GM23338 (cell line): ENCODE data around the gene AHDC1.

Source experiments
- CREB1 ChIP-seq: fragments of 250-450 bp; sonication (Bioruptor Pico); IDR thresholded peaks from 2 replicates; pipeline ENCODE4 v1.5.0; 2020; ENCODE audit warnings: low read depth, mild to moderate bottlenecking, moderate library complexity
- EZH2 ChIP-seq: fragments of 200-600 bp; sonication (generic); IDR thresholded peaks from one replicate; pipeline ENCODE4 v1.8.0; 2017; ENCODE audit warnings: antibody characterized with exemption, mild to moderate bottlenecking, low read depth; ENCODE audit not compliant: unreplicated experiment
- EZH2phosphoT487 ChIP-seq: fragments of 200-600 bp; sonication (generic); IDR thresholded peaks from one replicate; pipeline ENCODE4 v1.8.1; 2018; ENCODE audit warnings: antibody characterized with exemption; ENCODE audit not compliant: unreplicated experiment
- NANOG ChIP-seq: IDR thresholded peaks from 2 replicates; pipeline ENCODE4 v1.6.1; 2016; ENCODE audit warnings: antibody characterized with exemption, borderline replicate concordance
- POLR2AphosphoS5 ChIP-seq: IDR thresholded peaks from 2 replicates; pipeline ENCODE4 v1.6.1; 2016; ENCODE audit warnings: antibody characterized with exemption, low read depth
- TF ChIP-seq, protein P1 (sequence below), 2 experiments: fragments of 200-600 bp in 1 of 2; sonication (generic) in 1 of 2; conservative IDR thresholded peaks; 2 replicates each; pipeline versions ENCODE4 v1.5.1 to v1.6.1; 2016 to 2017; ENCODE audit warnings: antibody characterized with exemption in 2 of 2, low read depth in 2 of 2, mild to moderate bottlenecking in 2 of 2, moderate library complexity in 1 of 2
- TF ChIP-seq, protein P2 (sequence below): IDR thresholded peaks from one replicate; pipeline ENCODE4 v1.6.1; 2018; ENCODE audit warnings: antibody characterized with exemption; ENCODE audit not compliant: unreplicated experiment

GRCh38 chr1:27605300-27605766, 1.4 kb upstream of the AHDC1 start:
- TF ChIP-seq NANOG, result no peak
- TF ChIP-seq, protein P1, sequence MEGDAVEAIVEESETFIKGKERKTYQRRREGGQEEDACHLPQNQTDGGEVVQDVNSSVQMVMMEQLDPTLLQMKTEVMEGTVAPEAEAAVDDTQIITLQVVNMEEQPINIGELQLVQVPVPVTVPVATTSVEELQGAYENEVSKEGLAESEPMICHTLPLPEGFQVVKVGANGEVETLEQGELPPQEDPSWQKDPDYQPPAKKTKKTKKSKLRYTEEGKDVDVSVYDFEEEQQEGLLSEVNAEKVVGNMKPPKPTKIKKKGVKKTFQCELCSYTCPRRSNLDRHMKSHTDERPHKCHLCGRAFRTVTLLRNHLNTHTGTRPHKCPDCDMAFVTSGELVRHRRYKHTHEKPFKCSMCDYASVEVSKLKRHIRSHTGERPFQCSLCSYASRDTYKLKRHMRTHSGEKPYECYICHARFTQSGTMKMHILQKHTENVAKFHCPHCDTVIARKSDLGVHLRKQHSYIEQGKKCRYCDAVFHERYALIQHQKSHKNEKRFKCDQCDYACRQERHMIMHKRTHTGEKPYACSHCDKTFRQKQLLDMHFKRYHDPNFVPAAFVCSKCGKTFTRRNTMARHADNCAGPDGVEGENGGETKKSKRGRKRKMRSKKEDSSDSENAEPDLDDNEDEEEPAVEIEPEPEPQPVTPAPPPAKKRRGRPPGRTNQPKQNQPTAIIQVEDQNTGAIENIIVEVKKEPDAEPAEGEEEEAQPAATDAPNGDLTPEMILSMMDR (conservative IDR thresholded peaks at IDR 0.05; ENCODE audit: low read depth in 2 of 2), result no peak
- TF ChIP-seq POLR2AphosphoS5, result no peak
- TF ChIP-seq, protein P2, sequence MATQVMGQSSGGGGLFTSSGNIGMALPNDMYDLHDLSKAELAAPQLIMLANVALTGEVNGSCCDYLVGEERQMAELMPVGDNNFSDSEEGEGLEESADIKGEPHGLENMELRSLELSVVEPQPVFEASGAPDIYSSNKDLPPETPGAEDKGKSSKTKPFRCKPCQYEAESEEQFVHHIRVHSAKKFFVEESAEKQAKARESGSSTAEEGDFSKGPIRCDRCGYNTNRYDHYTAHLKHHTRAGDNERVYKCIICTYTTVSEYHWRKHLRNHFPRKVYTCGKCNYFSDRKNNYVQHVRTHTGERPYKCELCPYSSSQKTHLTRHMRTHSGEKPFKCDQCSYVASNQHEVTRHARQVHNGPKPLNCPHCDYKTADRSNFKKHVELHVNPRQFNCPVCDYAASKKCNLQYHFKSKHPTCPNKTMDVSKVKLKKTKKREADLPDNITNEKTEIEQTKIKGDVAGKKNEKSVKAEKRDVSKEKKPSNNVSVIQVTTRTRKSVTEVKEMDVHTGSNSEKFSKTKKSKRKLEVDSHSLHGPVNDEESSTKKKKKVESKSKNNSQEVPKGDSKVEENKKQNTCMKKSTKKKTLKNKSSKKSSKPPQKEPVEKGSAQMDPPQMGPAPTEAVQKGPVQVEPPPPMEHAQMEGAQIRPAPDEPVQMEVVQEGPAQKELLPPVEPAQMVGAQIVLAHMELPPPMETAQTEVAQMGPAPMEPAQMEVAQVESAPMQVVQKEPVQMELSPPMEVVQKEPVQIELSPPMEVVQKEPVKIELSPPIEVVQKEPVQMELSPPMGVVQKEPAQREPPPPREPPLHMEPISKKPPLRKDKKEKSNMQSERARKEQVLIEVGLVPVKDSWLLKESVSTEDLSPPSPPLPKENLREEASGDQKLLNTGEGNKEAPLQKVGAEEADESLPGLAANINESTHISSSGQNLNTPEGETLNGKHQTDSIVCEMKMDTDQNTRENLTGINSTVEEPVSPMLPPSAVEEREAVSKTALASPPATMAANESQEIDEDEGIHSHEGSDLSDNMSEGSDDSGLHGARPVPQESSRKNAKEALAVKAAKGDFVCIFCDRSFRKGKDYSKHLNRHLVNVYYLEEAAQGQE, result no peak
- no peak for TF ChIP-seq EZH2phosphoT487
- TF ChIP-seq EZH2, result no peak
- no peak for TF ChIP-seq CREB1 (CRISPR knock-in tag)
